Colonic mucosa (tissue), 4 donors: ENCODE results near the gene NDUFA11. TPM values are rescaled to one million over a fixed set of nuclear protein-coding genes. Genes with fewer than 3 reads are reported as not detected.

Experiments used
- DNase-seq: peaks from one replicate; pipeline ENCODE4 v3.0.0-alpha.2; 2020
- H3K27ac ChIP-seq: fragments of 200-600 bp; one replicate; pipeline ENCODE4 v1.8.0; 2021
- H3K27me3 ChIP-seq: fragments of 200-600 bp; one replicate; pipeline ENCODE4 v1.8.0; 2021
- H3K36me3 ChIP-seq: fragments of 200-600 bp; one replicate; pipeline ENCODE4 v1.8.0; 2021
- H3K4me1 ChIP-seq: fragments of 200-600 bp; one replicate; pipeline ENCODE4 v1.8.0; 2021; ENCODE audit warnings: mild to moderate bottlenecking
- H3K4me3 ChIP-seq: fragments of 200-600 bp; one replicate; pipeline ENCODE4 v1.8.0; 2021
- H3K9ac ChIP-seq, 2 donors: one replicate each; pipeline ENCODE4 v1.7.0; 2013; ENCODE audit warnings: control low read depth in 2 of 2, low read depth in 2 of 2, low read length in 2 of 2
- H3K9me3 ChIP-seq: fragments of 200-600 bp; one replicate; pipeline ENCODE4 v1.8.0; 2021
- CTCF ChIP-seq: fragments of 200-600 bp; IDR thresholded peaks from one replicate; pipeline ENCODE4 v1.8.0; 2022; ENCODE audit warnings: antibody characterized with exemption, mild to moderate bottlenecking
- intact Hi-C: fragments of 100-400 bp; cut with DNase I; formaldehyde crosslinking; loops from one replicate; pipeline ENCODE4 v1.14.1; 2022
- total RNA-seq, 2 donors: library from RNA; stranded (reverse); fragmentation: NEBNext Ultra II Directional in 1 of 2; extraction: Animal tissue kit (Norgen Biotek cat#: 25700) in 1 of 2; gene quantifications; one replicate each; pipeline ENCODE4 v1.2.1, GENCODE V29; 2021
- donor health status: healthy.
- donor health status: DM: no; HTN: no; CAD: no.
- donor health status: DM: no; HTN: no; CAD: no.

NDUFA11 gene
- total RNA-seq, 2 donors from 2014 or later, result 188 to 228 TPM

GRCh38 chr19:5917431-5918107, 14.0 kb upstream of the NDUFA11 start:
- no peak for DNase-seq
- H3K4me3 ChIP-seq, result no peak overlapping the region
- peaks cover 29% of the 10 kb centered on the region for H3K36me3 ChIP-seq
- H3K4me1 ChIP-seq, result peaks cover 16% of the 10 kb centered on the region
- H3K9ac ChIP-seq, result no peak overlapping the region
- no peak overlapping the region for H3K27ac ChIP-seq
- no peaks in the 10 kb centered on the region for H3K27me3 ChIP-seq
- TF ChIP-seq CTCF, result no peak
- intact Hi-C loops, result no loop called here
- no peaks in the 10 kb centered on the region for H3K9me3 ChIP-seq

GRCh38 chr19:5916181-5916708, 12.7 kb upstream of the NDUFA11 start:
- H3K36me3 ChIP-seq, result peaks cover 29% of the 10 kb centered on the region
- intact Hi-C loops, result no loop called here

GRCh38 chr19:5915782-5916165, 12.2 kb upstream of the NDUFA11 start:
- Histone ChIP-seq H3K36me3 (peaks cover 29% of the 10 kb centered on the region), H3K4me3 (no peak overlapping the region), H3K9me3 (no peaks in the 10 kb centered on the region), H3K27me3 (no peaks in the 10 kb centered on the region), H3K9ac (peak overlapping the region in 1 of 2 donors; percentile 51), H3K4me1 (peaks cover 16% of the 10 kb centered on the region), H3K27ac (no peak overlapping the region)
- intact Hi-C loops, result no loop called here
- no peak for TF ChIP-seq CTCF
- DNase-seq, result no peak

More at GRCh38 chr19:5916181-5916708, 12.7 kb upstream of the NDUFA11 start:
- no peak overlapping the region for H3K27ac ChIP-seq
- no peak for DNase-seq
- H3K9ac ChIP-seq, result no peak overlapping the region
- H3K4me1 ChIP-seq, result peaks cover 16% of the 10 kb centered on the region
- no peaks in the 10 kb centered on the region for H3K9me3 ChIP-seq
- no peak overlapping the region for H3K4me3 ChIP-seq
- H3K27me3 ChIP-seq, result no peaks in the 10 kb centered on the region
- TF ChIP-seq CTCF, result no peak

GRCh38 chr19:5914946-5915781, 11.6 kb upstream of the NDUFA11 start:
- Histone ChIP-seq H3K27ac (no peak overlapping the region), H3K4me1 (peaks cover 16% of the 10 kb centered on the region), H3K27me3 (no peaks in the 10 kb centered on the region), H3K36me3 (peaks cover 29% of the 10 kb centered on the region), H3K4me3 (peak overlapping the region; percentile 15), H3K9me3 (no peaks in the 10 kb centered on the region), H3K9ac (peak overlapping the region; percentile 51 to 56)
- peak; percentile 63 for DNase-seq
- no peak for TF ChIP-seq CTCF
- intact Hi-C loops, result no loop called here

GRCh38 chr19:5914358-5914774, 10.8 kb upstream of the NDUFA11 start:
- no peak for DNase-seq
- H3K36me3 ChIP-seq, result peaks cover 29% of the 10 kb centered on the region
- peaks cover 16% of the 10 kb centered on the region for H3K4me1 ChIP-seq
- H3K4me3 ChIP-seq, result peak overlapping the region; percentile 15
- H3K27me3 ChIP-seq, result no peaks in the 10 kb centered on the region
- no peaks in the 10 kb centered on the region for H3K9me3 ChIP-seq
- intact Hi-C loops, result no loop called here
- no peak overlapping the region for H3K27ac ChIP-seq
- TF ChIP-seq CTCF, result no peak
- H3K9ac ChIP-seq, result peak overlapping the region in 1 of 2 donors; percentile 51
